Endometrial microvascular endothelial cells (primary cell): ENCODE data around the gene LCN6. TPM values are rescaled to one million over a fixed set of nuclear protein-coding genes. Genes with fewer than 3 reads are reported as not detected.

Source experiments
- in situ Hi-C: cut with HindIII; loops from 2 replicates; pipeline ENCODE4 v1.10.0; 2017; ENCODE audit warnings: low sequenced_read_pairs, low pct_unique_long_range_greater_than_20kb; ENCODE audit errors: inconsistent ontology term
- total RNA-seq: library from RNA; depleted of rRNA; stranded (reverse); fragments of >200 nt; gene quantifications from one replicate; pipeline ENCODE4 v1.2.3, GENCODE V29; 2015; ENCODE audit errors: inconsistent ontology term

The LCN6 gene
- total RNA-seq, 1 donor from 2014 or later, result not detected

GRCh38 chr9:136747161-136748060 lies 914 bp downstream of the LCN6 start:
- in situ Hi-C loops, result no loop called here

- in situ Hi-C loops, result no loop called here
Observed at GRCh38 chr9:136746621-136747020, 1.7 kb downstream of the LCN6 start.

GRCh38 chr9:136746155-136746490 lies 2.2 kb downstream of the LCN6 start:
- in situ Hi-C loops, result no loop called here

GRCh38 chr9:136745389-136746154 lies 2.8 kb downstream of the LCN6 start:
- in situ Hi-C loops, result no loop called here

DNA sequence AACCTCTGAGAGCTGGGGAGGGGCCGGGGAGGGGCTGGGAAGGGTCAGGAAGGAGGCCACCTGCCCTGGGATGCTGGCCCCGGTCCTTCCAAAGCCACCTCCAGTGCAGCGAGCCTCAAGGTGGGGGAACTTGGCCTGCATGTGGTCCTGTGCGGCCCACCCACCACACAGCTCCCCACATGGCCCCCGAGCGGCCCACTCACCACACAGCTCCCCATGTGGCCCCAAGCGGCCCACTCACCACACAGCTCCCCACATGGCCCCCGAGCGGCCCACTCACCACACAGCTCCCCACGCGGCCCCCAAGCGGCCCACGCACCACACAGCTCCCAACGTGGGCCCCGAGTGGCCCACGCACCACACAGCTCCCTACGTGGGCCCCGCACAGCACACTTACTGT lies 3.6 kb downstream of the LCN6 start:
- in situ Hi-C loops, result no loop called here

DNA sequence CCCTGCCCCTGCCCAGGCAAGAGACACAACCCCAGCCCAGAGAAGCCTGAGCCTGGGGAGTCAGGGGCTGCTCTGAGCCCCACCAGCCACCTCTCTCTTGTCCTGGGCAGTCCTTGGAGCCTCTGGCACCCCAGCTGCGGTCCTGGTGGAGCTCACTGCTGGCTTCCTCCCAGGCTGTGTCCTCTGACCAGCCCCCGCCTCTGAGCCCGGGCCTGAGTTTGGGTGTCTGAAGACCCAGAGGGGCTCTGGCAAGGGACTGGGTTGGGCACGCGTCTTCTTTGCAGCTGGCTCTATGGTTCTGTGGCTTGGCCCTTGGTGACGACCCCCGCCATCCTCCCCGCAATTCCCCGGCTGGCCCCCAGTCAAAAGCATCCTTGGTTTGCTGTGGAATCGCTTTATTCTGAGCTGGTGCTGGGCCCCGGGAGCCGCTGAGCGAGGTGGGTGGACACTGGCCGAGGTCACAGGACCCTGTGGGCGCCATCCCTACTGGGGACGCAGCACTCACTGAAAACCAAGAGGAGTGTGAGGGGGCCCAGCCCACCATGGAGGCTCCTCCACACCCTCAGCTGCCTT lies 4.6 kb downstream of the LCN6 start:
- in situ Hi-C loops, result no loop called here

- in situ Hi-C loops, result no loop called here
Observed at GRCh38 chr9:136742591-136743391, 5.5 kb downstream of the LCN6 start, which contains the start of gene LCN10. LCN10 (minus strand) TSS chr9:136742940; CDS start chr9:136742903, 37 bp downstream.

DNA sequence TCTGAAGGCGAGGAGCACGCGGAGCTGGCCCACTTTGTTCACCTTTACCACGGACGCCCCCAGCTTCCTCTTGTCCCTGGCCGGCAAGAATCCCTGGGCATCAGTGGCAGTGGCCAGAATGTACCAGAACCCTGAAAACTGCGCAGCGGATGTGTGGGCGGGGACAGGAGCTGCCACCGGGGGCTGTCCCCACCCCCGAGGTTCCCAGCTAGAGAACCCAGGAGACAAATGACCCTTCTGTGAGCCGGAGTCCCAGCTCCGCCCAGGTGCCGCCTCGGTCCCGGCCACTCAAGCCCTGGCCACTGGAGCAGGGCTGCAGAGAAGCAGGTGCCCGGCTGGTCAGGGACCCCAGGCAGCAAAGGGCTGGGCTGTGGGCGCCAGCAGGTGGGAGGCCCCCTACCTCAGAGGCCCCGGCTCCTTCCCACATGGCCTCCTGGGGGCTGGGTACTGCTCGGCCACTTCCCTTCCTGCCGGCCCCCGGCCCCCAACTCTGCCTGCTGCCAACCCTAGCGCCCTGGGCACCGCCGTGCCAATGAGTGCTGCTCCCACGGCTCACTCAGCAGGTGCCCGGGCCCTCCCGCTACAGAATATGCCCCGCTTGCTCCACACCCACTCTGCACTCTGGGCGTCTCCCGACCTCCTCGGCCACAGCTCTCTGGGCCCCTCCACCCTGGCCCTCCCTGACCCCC lies 6.3 kb downstream of the LCN6 start:
- in situ Hi-C loops, result no loop called here

GRCh38 chr9:136740971-136741882 lies 7.1 kb downstream of the LCN6 start:
- in situ Hi-C loops, result no loop called here

- in situ Hi-C loops, result no loop called here
Observed at GRCh38 chr9:136740491-136740890, 7.8 kb downstream of the LCN6 start.

GRCh38 chr9:136740069-136740468 lies 8.3 kb downstream of the LCN6 start:
- in situ Hi-C loops, result no loop called here

- in situ Hi-C loops, result no loop called here
Observed at GRCh38 chr9:136739509-136739908, 8.8 kb downstream of the LCN6 start.

DNA sequence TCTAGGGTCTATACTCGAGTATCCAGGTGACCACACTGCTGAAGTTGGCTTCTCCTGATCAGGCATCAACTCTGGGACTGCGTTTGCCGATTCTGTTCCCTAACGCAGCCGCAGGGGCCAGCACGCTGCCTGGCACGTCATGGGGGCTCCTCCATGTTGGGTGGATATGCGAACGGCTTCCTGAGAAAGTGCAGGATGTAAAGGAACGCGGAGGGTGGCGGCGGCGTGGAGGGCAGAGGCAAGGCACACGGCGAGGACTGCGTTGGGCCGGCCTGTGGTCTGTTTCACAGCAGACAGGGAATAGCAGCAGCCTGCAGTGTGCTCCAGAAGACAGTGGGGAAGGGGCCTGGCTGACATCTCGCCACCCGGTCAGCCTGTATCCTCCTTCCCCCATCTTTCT lies 9.4 kb downstream of the LCN6 start:
- in situ Hi-C loops, result no loop called here

- in situ Hi-C loops, result no loop called here
Observed at GRCh38 chr9:136735812-136736480, 12.4 kb downstream of the LCN6 start.

DNA sequence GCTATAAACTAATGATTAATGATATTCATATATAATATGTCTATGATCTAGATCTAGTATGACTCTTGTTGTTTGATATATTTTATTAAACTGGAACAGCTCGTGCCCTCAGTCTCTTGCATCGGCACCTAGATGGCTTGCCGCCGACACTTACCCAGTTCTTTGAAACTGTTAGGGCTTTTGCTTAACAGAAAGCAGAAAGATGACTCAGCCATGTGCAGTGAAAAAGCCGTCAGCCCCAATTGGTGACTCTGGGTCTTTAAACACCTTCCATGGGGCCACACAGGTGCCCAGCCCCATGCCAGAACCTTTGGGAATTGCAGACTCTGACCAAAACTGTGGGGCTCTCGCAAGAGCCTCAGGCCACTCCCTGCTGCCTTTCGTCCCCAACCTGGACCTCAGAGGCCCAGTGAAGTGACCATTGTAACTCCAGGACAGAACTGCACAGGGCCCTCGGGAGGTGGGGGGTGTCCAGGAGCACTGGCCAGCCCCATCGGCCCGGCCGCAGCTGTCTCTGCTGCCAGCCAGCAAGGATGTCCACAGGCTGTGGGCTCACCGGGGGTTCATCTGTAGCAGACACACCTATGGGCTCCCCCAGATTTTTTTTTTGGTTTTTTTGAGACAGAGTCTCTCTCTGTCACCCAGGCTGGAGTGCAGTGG lies 13.4 kb downstream of the LCN6 start:
- in situ Hi-C loops, result no loop called here

- in situ Hi-C loops, result no loop called here
Observed at GRCh38 chr9:136733611-136734010, 14.7 kb downstream of the LCN6 start.
